NCI-H82 treated with DMSO at 0.1 percent for 48 hours (cell line): ENCODE results near the gene MARCHF10.
A peak's percentile ranks its signal among the peaks of the same experiment; 100 is the strongest.

Source experiments
- DNase-seq: peaks from one replicate; lab custom pipeline; 2025; ENCODE audit not compliant: unreplicated experiment; lab: John Stamatoyannopoulos, UW

The MARCHF10 gene

GRCh38 chr17:62665599-62665998 is 142.5 kb downstream of the MARCHF10 start:
- DNase-seq, result no peak

DNA sequence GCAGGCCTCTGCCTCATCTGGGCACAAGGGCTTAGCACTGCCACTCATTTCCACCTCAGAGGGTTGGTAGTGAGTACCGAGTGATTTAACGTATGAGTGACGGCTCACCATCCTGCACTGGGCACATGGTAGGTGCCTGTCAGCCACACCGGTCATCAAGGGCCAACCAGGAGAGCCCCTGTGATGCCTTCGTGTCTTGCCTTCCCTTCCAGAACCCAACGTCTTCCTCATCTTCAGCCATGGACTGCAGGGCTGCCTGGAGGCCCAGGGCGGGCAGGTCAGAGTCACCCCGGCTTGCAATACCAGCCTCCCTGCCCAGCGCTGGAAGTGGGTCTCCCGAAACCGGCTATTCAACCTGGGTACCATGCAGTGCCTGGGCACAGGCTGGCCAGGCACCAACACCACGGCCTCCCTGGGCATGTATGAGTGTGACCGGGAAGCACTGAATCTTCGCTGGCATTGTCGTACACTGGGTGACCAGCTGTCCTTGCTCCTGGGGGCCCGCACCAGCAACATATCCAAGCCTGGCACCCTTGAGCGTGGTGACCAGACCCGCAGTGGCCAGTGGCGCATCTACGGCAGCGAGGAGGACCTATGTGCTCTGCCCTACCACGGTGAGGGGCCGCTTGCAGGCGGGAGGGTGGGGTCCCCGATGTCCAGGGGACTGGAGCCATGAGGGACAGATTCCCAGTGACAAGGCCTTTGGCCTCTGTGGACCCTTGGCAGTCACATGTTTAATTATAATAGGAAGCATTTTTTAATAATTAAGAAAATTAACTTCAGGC is 143.6 kb downstream of the MARCHF10 start:
- no peak for DNase-seq

DNA sequence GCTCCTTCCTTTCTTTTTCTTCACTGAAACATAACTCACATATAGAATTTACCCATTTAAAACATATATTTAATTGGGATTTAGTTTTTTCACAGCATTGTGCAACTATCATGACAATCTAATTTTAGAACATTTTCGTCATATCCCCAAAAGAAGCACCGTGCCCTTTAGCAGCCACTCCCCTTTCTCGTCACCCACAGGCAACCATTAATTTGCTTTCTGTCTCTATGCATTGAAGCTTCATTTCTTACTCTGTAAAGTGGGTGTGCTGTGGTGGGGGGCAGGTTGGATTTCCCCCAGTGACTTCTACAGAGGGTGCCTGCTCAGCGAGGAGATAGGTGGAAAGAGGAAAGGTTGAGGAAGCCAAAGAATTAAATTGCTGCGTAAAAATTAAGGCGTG is 144.8 kb downstream of the MARCHF10 start:
- DNase-seq, result no peak

DNA sequence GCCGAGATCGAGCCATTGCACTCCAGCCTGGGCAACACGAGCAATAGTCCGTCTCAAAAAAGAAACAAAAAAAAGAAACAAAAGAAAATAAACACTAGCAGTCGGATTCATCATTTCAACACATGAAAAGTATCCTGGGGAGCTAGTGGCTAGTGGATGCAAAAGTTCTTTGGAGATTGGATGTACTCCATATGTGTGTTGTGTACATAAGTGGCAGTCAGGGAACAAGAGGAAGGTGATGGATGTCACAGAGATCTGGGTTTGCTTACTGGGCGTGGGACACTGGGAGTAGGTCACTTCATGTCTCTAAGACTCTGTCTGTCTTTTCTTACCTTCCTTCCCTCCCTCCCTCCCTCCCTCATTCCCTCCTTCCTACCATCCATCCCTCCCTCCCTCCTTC is 145.3 kb downstream of the MARCHF10 start:
- DNase-seq, result no peak

DNA sequence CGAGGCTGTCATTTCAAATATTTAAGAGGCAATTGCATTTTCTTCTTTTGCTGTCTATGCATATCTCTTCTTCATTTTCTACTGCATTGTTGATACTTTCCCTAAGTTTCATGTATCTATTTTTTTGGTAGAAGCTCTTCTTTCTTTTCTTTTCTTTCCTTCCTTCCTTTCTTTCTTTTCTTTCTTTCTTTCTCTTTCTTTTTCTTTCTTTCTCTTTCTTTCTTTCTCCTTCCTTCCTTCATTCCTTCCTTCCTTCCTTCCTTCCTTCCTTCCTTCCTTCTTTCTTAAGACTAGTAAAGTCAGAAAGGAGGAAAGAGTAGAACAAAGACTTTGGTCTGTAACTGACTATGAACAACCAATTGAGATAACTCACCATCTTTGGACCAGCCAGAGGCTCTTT is 146.8 kb downstream of the MARCHF10 start:
- DNase-seq, result no peak

DNA sequence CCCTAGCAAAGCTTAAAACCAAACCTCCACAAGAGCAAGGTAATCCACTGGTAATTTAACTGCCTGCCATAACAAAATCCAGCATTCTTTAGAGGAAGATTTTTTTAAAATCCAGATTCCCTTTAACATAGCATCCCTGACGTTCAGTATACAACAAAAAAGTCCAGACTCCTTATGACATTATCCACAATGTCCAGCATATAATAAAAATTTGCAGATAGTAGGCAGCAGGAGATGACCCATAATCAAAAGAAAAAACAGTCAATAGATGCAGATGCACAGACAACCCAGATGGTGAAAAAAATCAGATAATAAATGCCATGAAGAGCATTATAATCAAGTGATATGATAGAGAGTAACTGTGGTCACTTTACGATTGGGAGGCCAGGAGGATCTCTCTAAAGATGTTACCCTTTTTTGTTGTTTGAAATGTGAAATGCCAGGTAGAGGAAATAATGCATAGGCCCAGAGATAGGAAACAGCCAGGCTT is 147.4 kb downstream of the MARCHF10 start:
- DNase-seq, result no peak

- peak; percentile 43 for DNase-seq
These were observed 149.8 kb downstream of the MARCHF10 start for GRCh38 chr17:62658136-62658920.

DNA sequence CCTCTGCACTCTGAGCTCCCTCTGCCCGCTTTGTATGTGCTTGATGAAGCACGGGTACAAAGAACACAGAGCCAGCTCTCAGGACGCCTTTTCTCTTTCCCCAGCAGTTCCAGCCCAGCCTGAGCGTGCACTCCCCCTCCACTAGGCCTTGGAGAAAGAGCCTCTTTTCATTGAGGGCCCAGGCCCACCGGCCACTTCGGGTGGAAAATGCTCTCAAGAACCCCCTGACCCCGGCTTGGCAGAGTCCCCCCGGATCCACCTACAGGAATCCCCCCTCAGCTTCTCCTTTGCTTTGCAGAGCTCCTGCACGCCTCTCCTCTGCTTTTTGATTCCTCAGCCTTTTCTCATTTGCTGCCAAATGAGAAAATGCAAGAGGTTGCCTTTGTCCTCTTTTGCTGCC is 150.4 kb downstream of the MARCHF10 start:
- DNase-seq, result no peak

- DNase-seq, result no peak
These were observed 150.9 kb downstream of the MARCHF10 start for GRCh38 chr17:62657145-62657665.

- DNase-seq, result no peak
These were observed 151.7 kb downstream of the MARCHF10 start for GRCh38 chr17:62656446-62656845.

DNA sequence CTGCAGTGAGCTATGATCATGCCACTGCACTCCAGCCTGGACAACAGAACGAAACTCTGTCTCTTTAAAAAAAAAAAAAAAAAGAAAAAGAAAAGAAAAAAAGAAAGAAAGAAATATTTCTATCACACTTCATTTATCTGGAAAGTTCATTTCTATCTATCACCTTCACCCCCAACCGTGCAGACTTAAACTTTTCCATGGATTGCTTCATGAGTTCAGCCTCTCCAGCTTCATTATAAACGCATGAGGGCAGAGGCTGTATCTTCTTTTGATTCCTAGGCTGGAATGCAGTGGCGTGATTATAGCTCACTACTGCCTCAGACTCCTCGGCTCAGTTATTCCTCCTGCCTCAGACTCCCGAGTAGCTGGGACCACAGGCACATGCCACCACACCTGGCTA is 152.5 kb downstream of the MARCHF10 start:
- no peak for DNase-seq

DNA sequence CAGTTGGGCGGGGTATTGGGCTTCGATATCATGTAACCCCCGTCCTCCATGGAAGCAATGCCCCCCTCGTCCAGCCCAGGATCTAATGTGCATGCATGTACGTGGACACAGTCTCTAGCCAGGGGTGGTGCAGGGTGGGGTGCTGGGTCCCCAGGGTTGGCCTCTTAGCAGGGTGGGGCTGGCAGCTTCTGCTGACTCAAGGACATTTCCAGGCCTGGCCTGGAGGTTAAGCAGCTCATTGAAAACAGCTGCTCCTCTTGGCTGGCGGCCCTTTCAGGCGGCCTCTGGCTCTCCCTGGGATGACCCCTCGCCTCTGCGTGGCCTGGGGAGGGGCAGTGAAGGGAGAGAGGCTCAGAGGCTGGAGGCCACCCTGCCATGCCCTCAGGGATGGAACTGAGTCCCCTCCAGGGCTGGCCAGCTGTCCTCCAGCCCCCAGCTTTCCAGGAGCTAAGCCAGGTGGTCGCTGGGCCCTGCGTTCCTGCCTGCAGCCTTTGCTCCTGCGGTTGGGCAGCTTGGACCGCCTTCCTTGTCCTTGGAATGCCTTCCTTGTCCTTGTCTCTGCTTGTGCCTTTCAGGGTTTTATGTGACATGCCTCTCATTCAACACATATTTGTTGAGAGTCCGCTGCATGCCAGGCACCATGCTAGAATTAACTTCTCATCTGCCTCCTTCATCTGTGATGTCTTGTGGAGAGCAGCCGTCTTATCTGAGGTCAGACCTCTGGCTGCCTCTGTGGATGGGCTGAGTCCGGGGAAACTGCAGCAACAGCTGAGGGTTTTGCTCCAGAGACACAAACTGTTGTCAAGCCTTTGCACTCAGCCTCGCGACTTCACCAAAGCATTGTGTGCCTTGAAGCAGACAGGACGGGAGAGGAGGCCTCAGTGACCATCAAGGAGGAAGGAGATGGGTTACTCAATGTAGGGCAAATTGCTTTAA is 154.0 kb downstream of the MARCHF10 start:
- no peak for DNase-seq

DNA sequence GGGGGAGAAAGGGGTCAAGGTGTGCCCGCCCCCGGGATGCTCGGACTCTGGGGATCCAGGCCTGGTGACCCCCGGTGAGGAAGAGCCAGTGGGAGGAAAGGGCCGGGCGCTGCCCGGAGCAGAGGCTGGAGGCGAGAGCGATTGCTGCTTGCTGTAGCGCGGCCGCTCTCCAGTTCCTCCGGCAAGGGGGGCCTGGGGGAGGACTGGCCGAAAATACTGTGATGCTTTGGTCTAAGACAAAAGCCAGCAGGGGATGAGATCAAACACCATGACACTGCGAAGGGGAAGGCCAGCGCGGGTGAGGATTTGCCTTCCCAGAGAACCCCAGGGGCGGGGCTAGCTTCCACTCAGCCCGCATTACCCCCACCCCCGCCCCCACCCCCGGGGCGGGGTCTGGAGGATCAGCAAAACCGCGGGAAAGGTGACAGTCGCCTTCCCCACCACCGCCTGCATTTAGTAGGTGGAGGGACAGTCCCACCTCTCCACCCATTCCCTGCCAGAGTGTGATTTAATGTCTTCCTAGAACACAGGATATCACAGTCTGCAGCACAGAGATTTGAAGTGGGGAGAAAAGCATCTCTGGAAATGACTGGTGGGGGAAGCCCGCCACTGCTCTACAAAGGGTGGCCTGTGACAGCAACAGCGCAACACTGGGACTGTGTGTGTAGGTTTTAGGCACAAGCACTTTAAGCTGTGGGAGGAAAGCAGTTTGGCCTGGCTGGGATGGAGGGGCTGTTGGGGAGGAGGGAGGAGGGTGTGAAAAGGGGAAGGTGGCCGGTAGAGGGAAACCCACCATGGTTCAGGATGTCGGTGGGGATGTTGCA is 154.9 kb downstream of the MARCHF10 start:
- DNase-seq, result peak; percentile 88

DNA sequence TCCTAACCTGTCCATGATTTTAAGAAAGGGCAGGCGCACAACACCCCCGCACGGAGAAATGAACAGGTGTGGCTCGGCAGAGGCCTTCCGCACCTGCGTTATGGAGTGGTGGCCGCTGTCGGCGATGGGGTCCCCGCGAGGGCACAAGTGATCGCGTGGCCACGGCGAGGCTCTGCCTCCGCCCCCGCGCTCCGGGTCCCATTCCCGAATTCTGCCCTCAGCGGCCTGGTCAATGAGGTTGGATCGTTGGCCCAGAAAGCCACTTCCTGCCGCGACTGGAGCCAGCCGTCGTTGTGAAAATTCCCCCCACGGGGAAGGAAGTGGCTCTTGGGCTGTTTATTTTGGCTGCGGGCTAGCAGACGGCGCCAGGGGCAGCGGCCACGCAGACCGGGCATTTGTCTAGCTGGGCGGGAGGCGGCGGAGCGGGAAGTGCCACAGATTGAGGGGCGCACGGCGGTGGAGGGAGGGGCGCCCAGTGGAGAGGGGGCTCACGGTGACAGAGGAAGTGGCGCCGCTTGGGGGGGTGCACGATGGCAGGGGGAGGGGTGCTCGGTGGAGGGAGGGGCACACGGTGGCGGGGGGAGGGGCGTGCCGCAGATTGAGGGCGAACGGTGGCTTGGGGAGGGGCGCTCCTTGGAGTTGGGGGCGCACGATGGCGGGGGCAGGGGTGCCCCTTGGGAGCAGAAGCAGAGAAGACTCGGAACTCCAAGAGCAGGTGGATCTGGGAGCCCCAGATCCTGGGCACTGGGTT is 155.7 kb downstream of the MARCHF10 start:
- DNase-seq, result no peak
